Sciatic nerve (tissue), 2 donors: ENCODE measurements around the gene STAT4. TPM values are rescaled to one million over a fixed set of nuclear protein-coding genes. Genes with fewer than 3 reads are reported as not detected.

Experiments used
- ATAC-seq: fragments of 200-7000 bp; cut with Tn5 transposase; one replicate; pipeline ENCODE4 v1.9.1; 2020; ENCODE audit warnings: mild to moderate bottlenecking, moderate library complexity
- DNase-seq: peaks from one replicate; pipeline ENCODE4 v3.0.0-alpha.2; 2020; ENCODE audit warnings: low spot score
- intact Hi-C: fragments of 100-400 bp; cut with DNase I; formaldehyde crosslinking; loops from one replicate; pipeline ENCODE4 v1.14.2; 2022
- total RNA-seq: library from RNA; stranded (reverse); fragmentation: NEBNext Ultra II Directional; extraction: Animal tissue kit (Norgen Biotek cat#: 25700); gene quantifications from one replicate; pipeline ENCODE4 v1.2.1, GENCODE V29; 2021
- donor health status: DM: no; HTN: no; CAD: no.
- donor health status: DM: no; HTN: no; CAD: no.

STAT4 gene
- total RNA-seq, 1 donor from 2014 or later: 3.5 TPM

GRCh38 chr2:191177751-191178736, 27.2 kb upstream of the STAT4 start:
- intact Hi-C loops: no loop called here
- no peak for DNase-seq
- ATAC-seq: no peak

- ATAC-seq (no peak), DNase-seq (no peak)
- intact Hi-C loops: no loop called here
Observed at GRCh38 chr2:191176801-191177438, 26.1 kb upstream of the STAT4 start.

- DNase-seq: no peak
- intact Hi-C loops: no loop called here
- ATAC-seq: no peak
Observed at GRCh38 chr2:191176305-191176704, 25.5 kb upstream of the STAT4 start.

DNA sequence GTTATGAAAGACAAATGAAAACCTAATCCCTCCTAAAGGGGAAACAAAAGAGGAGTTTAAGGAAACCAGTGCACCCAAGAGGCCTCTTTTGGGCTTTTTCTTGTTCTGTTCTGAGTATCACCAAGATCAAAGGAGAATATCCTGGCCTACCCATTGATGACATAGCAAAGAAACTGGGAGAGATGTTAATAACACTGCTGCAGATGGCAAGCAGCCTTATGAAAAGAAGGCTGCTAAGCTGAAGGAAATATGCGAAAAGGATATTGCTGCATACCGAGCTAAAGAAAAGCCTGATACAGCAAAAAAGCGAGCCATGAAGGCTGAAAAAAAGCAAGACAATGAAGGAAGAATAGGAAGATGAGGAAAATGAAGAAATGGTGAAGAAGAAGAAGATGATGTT, 23.6 kb upstream of the STAT4 start:
- ATAC-seq (no peak), DNase-seq (no peak)
- intact Hi-C loops: no loop called here

- intact Hi-C loops: no loop called here
- ATAC-seq (no peak), DNase-seq (no peak)
Observed at GRCh38 chr2:191173206-191173605, 22.4 kb upstream of the STAT4 start.

DNA sequence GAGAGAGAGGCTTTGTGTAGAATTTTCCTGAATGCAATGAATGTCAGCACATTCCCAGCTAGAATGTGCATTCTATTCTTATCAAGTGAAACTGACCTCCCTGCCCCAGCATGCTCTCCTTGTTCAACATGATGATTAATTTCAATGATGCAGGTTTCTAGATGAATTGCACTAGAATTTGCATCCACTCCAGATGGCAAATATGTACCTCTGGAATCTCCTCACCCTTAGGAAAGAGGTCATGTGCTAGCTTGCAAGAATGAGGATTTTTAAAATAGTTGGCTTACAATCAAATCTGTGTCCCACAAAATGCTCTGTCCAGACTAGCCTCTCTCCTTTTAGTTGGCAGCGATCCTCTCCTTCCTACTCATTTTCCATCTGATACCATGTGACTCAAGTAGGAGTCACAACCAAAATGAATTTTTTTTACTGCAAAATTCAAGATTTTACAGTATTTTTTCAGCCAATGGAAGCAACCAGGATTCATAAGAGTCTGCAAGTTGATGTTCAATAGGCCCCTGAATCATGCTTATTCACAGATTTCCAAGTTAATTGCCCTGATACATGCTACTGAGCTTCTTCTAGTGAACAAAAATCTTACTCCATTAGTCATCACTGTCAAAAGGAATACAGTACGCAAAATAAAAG, 21.0 kb upstream of the STAT4 start:
- intact Hi-C loops: no loop called here
- ATAC-seq (peak; percentile 6), DNase-seq (no peak)

- intact Hi-C loops: no loop called here
- no peak for ATAC-seq
Observed at GRCh38 chr2:191171286-191171685, 20.5 kb upstream of the STAT4 start.

GRCh38 chr2:191170773-191171172, 20.0 kb upstream of the STAT4 start:
- intact Hi-C loops: no loop called here
- DNase-seq (no peak), ATAC-seq (no peak)

More at GRCh38 chr2:191171286-191171685, 20.5 kb upstream of the STAT4 start:
- no peak for DNase-seq

DNA sequence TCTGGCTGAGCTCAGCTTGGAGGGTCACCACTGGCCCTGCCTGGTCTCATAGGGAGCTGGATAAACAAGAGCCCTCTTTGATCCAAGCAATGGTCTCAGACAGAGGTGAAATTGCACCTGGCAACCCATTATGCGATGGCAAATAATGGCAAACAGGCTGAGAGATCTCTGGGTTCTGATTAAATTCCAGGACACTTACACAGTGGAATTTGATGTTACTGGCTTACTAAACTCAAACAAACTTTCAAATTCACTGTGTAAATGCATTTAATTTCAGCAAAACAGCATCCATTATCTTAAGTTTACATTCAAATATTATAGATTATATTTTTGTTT, 19.5 kb upstream of the STAT4 start:
- ATAC-seq (no peak), DNase-seq (no peak)
- intact Hi-C loops: no loop called here

DNA sequence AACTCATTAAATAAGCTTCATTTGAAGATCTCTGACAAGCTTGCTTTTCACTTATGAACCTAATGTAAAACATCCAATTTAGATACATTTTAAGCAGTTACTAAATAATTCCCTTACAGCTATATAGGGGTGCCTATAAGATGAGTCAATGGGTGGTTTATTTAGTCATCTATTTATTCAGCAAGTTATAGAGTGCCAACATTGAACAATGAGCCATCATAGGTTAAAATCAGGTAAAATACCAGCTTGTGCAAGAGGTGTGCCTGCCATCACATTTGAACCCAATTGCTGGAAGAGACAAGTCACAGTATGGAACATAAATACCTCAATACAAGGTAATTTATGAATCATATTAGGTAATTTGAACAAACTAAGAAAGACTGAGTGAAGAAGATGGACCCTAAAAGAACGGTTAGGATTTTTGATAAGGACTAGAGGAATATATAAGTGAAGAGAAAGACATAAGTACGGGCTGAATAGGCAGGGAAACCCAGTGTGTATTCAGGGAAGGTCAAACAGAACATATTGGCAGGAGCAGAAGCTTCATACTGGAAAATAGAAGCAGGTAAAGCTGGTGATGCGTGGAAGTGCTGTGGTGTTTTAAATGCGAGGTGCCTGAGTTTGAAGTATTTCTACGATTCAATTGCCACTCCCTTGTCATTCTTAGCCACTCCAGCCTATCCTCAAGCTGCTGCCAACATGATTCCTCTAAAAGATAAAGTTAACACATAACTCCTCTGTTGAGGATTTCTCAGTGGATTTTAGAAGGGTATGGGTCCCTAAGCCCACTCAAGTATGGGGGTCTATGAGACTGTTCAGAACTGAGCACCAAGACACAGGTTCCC, 18.9 kb upstream of the STAT4 start:
- DNase-seq (no peak), ATAC-seq (no peak)
- intact Hi-C loops: loop anchor here (10.0 kb wide), 1 partner anchor 355 kb away; no protein-coding TSS in a partner anchor

DNA sequence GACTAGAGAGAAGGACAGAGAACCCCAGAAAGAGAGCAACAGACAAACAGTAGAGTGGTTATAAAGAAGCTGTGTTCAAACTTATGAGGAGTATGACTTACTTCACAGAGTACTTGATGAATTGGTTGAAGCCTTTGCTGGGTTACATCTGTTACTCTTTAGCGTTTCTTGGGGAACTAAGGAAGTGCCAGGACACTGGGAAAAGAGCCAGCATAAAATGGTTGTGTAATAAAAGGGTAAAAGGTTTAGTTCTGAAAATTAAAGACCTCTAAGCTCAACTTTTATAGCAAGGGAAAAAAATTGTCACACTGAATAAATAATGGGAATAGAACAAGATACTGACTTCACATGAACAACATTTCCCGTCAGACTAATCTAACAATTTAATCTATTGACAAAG, 17.0 kb upstream of the STAT4 start:
- intact Hi-C loops: loop anchor here (10.0 kb wide), 1 partner anchor 357 kb away; no protein-coding TSS in a partner anchor
- DNase-seq (no peak), ATAC-seq (peak; percentile 86)

DNA sequence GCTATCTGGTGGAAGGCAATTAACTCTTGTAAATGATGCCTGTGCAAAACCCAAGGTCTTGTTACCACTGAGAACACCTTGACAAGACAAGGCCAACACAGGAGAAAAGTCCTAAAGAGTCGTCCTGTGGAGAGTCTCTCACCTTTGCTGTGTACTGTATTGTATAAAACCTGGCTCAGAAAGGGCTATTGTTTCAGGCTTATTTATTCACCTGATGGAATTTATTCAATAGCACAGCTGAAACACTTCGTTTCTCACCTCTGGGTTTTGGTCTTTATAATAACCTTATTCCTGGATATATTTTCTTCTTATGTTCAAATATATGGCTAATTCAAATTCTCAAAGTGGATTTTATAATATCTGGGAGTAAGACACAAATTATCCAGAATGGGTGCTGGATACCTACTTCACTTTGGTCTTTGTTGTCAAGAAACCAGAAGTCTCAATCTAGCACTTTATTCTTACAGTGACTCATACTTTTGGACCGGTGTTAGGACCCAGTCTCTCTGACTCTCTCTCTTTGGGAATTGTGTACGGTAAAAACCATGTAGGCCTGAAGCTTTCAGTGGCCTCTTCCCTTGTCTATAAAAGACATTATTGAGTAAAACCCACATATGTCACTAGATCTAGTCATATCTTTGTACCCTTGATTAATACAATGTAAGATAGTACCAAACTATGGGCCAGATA, 16.1 kb upstream of the STAT4 start:
- intact Hi-C loops: loop anchor here (10.0 kb wide), 1 partner anchor 358 kb away; no protein-coding TSS in a partner anchor
- no peak for DNase-seq
- ATAC-seq: peak; percentile 6

GRCh38 chr2:191166111-191166755, 15.4 kb upstream of the STAT4 start:
- peak; percentile 88 for ATAC-seq
- intact Hi-C loops: loop anchor here (10.0 kb wide), 1 partner anchor 359 kb away; no protein-coding TSS in a partner anchor

DNA sequence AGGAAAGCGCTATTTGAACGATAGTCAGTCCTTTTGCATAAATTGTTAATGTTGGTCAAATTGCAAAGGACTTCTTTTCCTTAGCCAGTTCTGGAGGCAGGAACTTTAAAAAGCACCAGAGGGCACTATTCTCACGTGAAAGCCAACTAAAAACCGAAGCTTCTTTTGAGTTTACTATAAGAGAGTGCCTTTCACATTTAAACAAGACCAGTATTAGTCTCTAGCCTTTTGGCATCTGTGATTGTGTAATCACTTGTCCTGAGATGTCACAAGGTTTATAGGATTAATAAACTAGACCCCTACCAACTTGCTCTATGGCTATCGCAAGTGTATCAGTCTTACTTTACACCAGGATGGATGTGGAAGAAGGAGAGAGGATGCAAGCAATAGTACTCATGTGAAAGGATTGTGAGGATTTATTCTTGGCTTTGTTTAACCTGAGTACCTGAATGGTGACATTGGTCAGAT, 14.4 kb upstream of the STAT4 start:
- DNase-seq: no peak
- peak; percentile 86 for ATAC-seq
- intact Hi-C loops: loop anchor here (10.0 kb wide), 1 partner anchor 360 kb away; no protein-coding TSS in a partner anchor

More at GRCh38 chr2:191166111-191166755, 15.4 kb upstream of the STAT4 start:
- DNase-seq: no peak

DNA sequence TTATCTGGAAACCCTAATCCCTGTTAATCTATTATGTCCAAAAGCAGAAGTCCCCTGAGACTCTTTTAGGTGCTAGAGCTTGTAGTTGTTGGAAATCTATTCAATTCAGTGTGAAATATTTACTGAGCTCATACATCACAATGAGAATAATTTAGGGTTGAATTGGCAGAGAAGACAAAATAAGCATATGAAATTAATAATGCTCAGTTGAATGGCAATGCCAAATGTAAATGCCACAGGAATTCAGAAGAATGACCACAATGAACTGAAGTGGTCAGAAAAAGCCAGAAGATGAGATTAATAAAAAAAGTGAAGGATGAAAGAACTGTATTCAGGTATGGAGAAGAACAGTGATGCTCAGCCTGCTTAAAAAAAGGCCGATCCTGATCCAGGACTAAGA, 8.0 kb upstream of the STAT4 start:
- DNase-seq (no peak), ATAC-seq (no peak)
- intact Hi-C loops: no loop called here

DNA sequence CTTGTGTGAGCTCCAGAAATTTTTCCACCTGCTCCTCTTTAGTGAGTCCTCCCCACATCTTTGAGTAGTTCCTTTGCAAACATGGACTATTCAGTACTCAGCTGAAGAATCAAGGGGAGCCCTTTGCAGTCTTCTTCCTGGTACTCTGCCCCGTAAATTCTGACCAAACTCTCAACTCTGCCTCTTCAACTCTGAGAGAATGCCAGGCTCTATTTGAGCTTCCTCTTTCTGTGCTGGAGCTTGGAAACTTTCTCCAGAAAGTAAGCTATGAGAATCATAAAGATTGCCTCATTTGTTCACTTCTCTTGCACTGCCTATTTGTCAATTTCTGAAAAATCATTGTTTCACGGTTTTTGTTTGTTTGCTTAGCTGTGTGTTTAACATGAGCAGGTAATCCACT, 7.4 kb upstream of the STAT4 start:
- no peak for ATAC-seq
- intact Hi-C loops: no loop called here
- DNase-seq: no peak

DNA sequence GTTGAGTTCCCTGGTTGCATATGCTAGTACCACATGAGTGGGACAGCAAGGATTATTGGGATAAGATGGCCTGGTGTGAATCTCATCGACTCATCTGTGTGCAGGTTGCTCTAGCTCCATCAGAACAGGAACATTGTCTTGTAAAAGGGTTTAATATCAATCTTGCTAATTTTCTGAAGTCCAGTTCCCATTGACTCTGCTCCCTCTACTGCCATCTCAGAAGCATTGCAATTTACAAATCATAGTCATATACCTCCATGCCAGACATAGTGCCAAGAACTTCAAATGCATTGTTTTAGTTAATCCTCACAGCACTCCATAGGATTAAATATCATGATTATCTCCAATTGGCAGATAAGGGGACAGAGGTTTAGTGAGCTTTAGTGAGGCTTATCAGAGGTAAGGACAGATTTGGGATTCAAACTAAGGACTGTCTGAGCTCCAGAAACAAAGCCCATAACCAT, 4.8 kb upstream of the STAT4 start:
- peak; percentile 59 for ATAC-seq
- no peak for DNase-seq
- intact Hi-C loops: no loop called here
